Testis (tissue), 3 donors: ENCODE measurements around the gene ITGB5. TPM values are rescaled to one million over a fixed set of nuclear protein-coding genes. Genes with fewer than 3 reads are reported as not detected.

Source experiments
- DNase-seq: peaks from one replicate; pipeline ENCODE4 v3.0.0-alpha.2; 2019
- H3K27ac ChIP-seq, 2 donors: fragments of 200-600 bp; sonication (generic); one replicate each; pipeline ENCODE4 v1.5.1; 2019
- H3K27me3 ChIP-seq: fragments of 200-600 bp; sonication (generic); one replicate; pipeline ENCODE4 v1.5.1; 2019
- H3K36me3 ChIP-seq: fragments of 200-600 bp; sonication (generic); one replicate; pipeline ENCODE4 v1.5.1; 2017; ENCODE audit warnings: low read depth; ENCODE audit errors: missing control alignments
- H3K4me1 ChIP-seq: fragments of 200-600 bp; sonication (generic); one replicate; pipeline ENCODE4 v1.5.1; 2019
- H3K4me3 ChIP-seq, 2 donors: fragments of 200-600 bp; sonication (generic); one replicate each; pipeline ENCODE4 v1.5.1; 2017 to 2019
- H3K9me3 ChIP-seq: fragments of 200-600 bp; sonication (generic); one replicate; pipeline ENCODE4 v1.5.1; 2017
- CTCF ChIP-seq, 3 experiments: fragments of 450-650 bp in 2 of 3; fragments of 200-600 bp in 1 of 3; sonication (generic) in 1 of 3; IDR thresholded peaks; one replicate each; pipeline ENCODE4 v1.5.1; 2016 to 2019; ENCODE audit warnings: antibody characterized with exemption in 3 of 3, mild to moderate bottlenecking in 2 of 3, moderate library complexity in 1 of 3
- POLR2A ChIP-seq: fragments of 450-650 bp; IDR thresholded peaks from one replicate; pipeline ENCODE4 v1.6.1; 2017; ENCODE audit warnings: antibody characterized with exemption, mild to moderate bottlenecking, moderate library complexity
- WGBS, 2 donors: methylation state at CpG; one replicate each; pipeline ENCODE4 v1.1.5; 2018; 5-methylcytosine and 5-hydroxymethylcytosine counted together
- intact Hi-C: fragments of 100-400 bp; cut with DNase I; formaldehyde crosslinking; loops from one replicate; pipeline ENCODE4 v1.15.1; 2023; ENCODE audit warnings: low total_unique reads
- polyA plus RNA-seq: library from polyadenylated mRNA; stranded (reverse); fragments of 350-450 nt; fragmentation: Illumina TruSeq; extraction: RNeasy Lipid Tissue Mini Kit (QIAGEN cat#74804); gene quantifications from one replicate; pipeline ENCODE4 v1.2.3, GENCODE V29; 2014; ENCODE audit warnings: low read depth, low replicate concordance; ENCODE audit not compliant: insufficient read depth
- total RNA-seq, 2 donors: library from RNA; depleted of rRNA; stranded (reverse); fragments of >200 nt; gene quantifications; one replicate each; pipeline ENCODE4 v1.2.3, GENCODE V29; 2016

Gene ITGB5
- total and polyA plus RNA-seq, 3 donors from 2014 or later, result 46.0 to 101 (median 76.9) TPM

GRCh38 chr3:124804875-124805274, 82.3 kb downstream of the ITGB5 start:
- no peak for DNase-seq
- Histone ChIP-seq H3K4me1 (peaks cover 22% of the 10 kb centered on the region), H3K4me3 (no peak overlapping the region), H3K9me3 (no peaks in the 10 kb centered on the region), H3K27me3 (no peaks in the 10 kb centered on the region), H3K36me3 (no peaks in the 10 kb centered on the region), H3K27ac (no peak overlapping the region)
- TF ChIP-seq CTCF (IDR thresholded peaks at IDR 0.05) (no peak), POLR2A (no peak)
- intact Hi-C loops, result no loop called here
- 92 to 95% methylated on average over 7 of the region's 7 CpGs for WGBS, 2 donors

- H3K9me3 ChIP-seq, result no peaks in the 10 kb centered on the region
- H3K27ac ChIP-seq, result peak overlapping the region in 1 of 2 donors; percentile 81
- intact Hi-C loops, result no loop called here
- no peak for DNase-seq
- no peaks in the 10 kb centered on the region for H3K36me3 ChIP-seq
- 81 to 83% methylated on average over 8 of the region's 8 CpGs for WGBS, 2 donors
- no peak overlapping the region for H3K4me3 ChIP-seq
- H3K27me3 ChIP-seq, result no peaks in the 10 kb centered on the region
- H3K4me1 ChIP-seq, result peaks cover 26% of the 10 kb centered on the region
- TF ChIP-seq POLR2A (no peak), CTCF (IDR thresholded peaks at IDR 0.05) (no peak)
Measured at GRCh38 chr3:124802702-124803101, 84.5 kb downstream of the ITGB5 start.

GRCh38 chr3:124802061-124802698, 85.0 kb downstream of the ITGB5 start:
- intact Hi-C loops, result no loop called here
- WGBS, 2 donors, result 88% methylated on average over 8 of the region's 8 CpGs
- Histone ChIP-seq H3K4me3 (no peak overlapping the region), H3K9me3 (no peaks in the 10 kb centered on the region), H3K36me3 (no peaks in the 10 kb centered on the region), H3K27me3 (no peaks in the 10 kb centered on the region), H3K27ac (peak overlapping the region in 1 of 2 donors; percentile 81), H3K4me1 (peaks cover 26% of the 10 kb centered on the region)
- TF ChIP-seq POLR2A (no peak), CTCF (IDR thresholded peaks at IDR 0.05) (no peak)
- no peak for DNase-seq

GRCh38 chr3:124800511-124801258, 86.5 kb downstream of the ITGB5 start:
- no peak for TF ChIP-seq POLR2A
- TF ChIP-seq CTCF (IDR thresholded peaks at IDR 0.05), result no peak
- peak; percentile 93 for DNase-seq
- no peaks in the 10 kb centered on the region for H3K36me3 ChIP-seq
- no peaks in the 10 kb centered on the region for H3K27me3 ChIP-seq
- H3K27ac ChIP-seq, result peak overlapping the region; percentile 66 to 81
- no peak overlapping the region for H3K4me3 ChIP-seq
- H3K9me3 ChIP-seq, result no peaks in the 10 kb centered on the region
- H3K4me1 ChIP-seq, result peaks cover 26% of the 10 kb centered on the region
- intact Hi-C loops, result no loop called here
- 31 to 34% methylated on average over 10 of the region's 10 CpGs for WGBS, 2 donors
